Psoas muscle (tissue), 8 donors: Measurements from ENCODE around the gene OR6T1. TPM values are rescaled to one million over a fixed set of nuclear protein-coding genes. Genes with fewer than 3 reads are reported as not detected.

Experiments
- ATAC-seq, 4 donors: fragments of 200-7000 bp; cut with Tn5 transposase; one replicate each; pipeline ENCODE4 v1.9.1; 2020; ENCODE audit warnings: moderate library complexity in 3 of 4, mild to moderate bottlenecking in 2 of 4
- DNase-seq, 2 donors: peaks; one replicate each; pipeline ENCODE4 v3.0.0-alpha.2; 2020
- H3K27ac ChIP-seq: fragments of 200-600 bp; one replicate; pipeline ENCODE4 v1.8.0; 2022
- H3K27me3 ChIP-seq, 3 donors: fragments of 200-600 bp in 1 of 3; one replicate each; pipeline versions ENCODE4 v1.6.1 to v1.8.0; 2013 to 2022; ENCODE audit warnings: low read length in 2 of 3, mild to moderate bottlenecking in 2 of 3, moderate library complexity in 1 of 3; ENCODE audit not compliant: insufficient read depth in 3 of 3
- H3K36me3 ChIP-seq, 2 donors: fragments of 200-600 bp in 1 of 2; one replicate each; pipeline versions ENCODE4 v1.6.1 to v1.8.0; 2013 to 2022; ENCODE audit warnings: low read depth in 1 of 2, mild to moderate bottlenecking in 1 of 2, moderate library complexity in 1 of 2; ENCODE audit not compliant: insufficient read depth in 1 of 2
- H3K4me1 ChIP-seq: fragments of 200-600 bp; one replicate; pipeline ENCODE4 v1.8.0; 2022
- H3K4me3 ChIP-seq: fragments of 200-600 bp; one replicate; pipeline ENCODE4 v1.8.0; 2022; ENCODE audit warnings: mild to moderate bottlenecking
- H3K9me3 ChIP-seq: fragments of 200-600 bp; one replicate; pipeline ENCODE4 v1.8.0; 2022
- CTCF ChIP-seq: fragments of 200-600 bp; IDR thresholded peaks from one replicate; pipeline ENCODE4 v1.8.0; 2022; ENCODE audit warnings: antibody characterized with exemption
- whole genome bisulfite sequencing, 3 donors: extraction: QIAGEN DNeasy Blood & Tissue Kit; methylation state at CpG; one replicate each; pipeline versions ENCODE4 v1.1.6 to v1.1.7; 2013; 5-methylcytosine and 5-hydroxymethylcytosine counted together
- intact Hi-C, 2 donors: fragments of 100-400 bp; cut with DNase I; formaldehyde crosslinking; loops; one replicate each; pipeline versions ENCODE4 v1.11.0 to v1.14.2; 2022
- polyA plus RNA-seq, 3 donors: library from polyadenylated mRNA; stranded (reverse); fragments of 200-250 nt; gene quantifications; one replicate each; pipeline ENCODE4 v1.2.3, GENCODE V29; 2013
- total RNA-seq, 4 donors: library from RNA; stranded (reverse); fragmentation: NEBNext Ultra II Directional in 2 of 4; extraction: Animal tissue kit (Norgen Biotek cat#: 25700) in 2 of 4; gene quantifications; one replicate each; pipeline versions ENCODE4 v1.2.1 to v1.2.4, GENCODE V29; 2021 to 2023
- donor health status: healthy with polysubstance abuse.
- donor health status: DM: no; HTN: no; CAD: no; lungs with moderate emphysema.
- donor health status: Bipolar disorder and iron deficiency.
- donor health status: healthy.
- donor health status: DM: yes; HTN: yes; CAD: no.
- donor health status: DM: no; HTN: no; CAD: no.
- donor health status: DM: no; HTN: no; CAD: no.
- donor health status: DM: yes; HTN: yes; CAD: no.

Gene OR6T1
- total and polyA plus RNA-seq, 7 donors = not detected

DNA sequence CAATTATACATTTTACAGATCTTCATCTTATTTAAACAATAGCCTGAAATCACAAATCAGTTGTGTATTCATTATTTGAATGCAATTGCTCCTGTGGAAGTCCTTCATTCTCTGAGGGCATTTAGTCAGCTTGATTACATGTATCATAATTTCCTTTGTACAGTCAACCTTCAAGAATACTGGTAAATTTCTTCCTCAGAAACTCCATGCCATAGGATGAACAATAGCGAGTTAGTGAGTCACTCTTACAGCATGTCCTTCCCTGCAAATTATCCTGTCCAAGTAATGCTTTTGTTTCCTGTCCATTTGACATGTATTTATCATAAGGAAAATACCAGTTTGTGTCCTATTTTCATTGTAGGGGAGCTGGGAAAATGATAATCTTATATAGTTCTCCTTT lies 30.2 kb upstream of the OR6T1 start:
- Histone ChIP-seq H3K36me3 (no peaks in the 10 kb centered on the region), H3K9me3 (no peaks in the 10 kb centered on the region), H3K4me3 (no peak overlapping the region), H3K27me3 (no peaks in the 10 kb centered on the region), H3K4me1 (no peaks in the 10 kb centered on the region), H3K27ac (no peak overlapping the region)
- ATAC-seq = no peak
- DNase-seq = no peak
- TF ChIP-seq CTCF = no peak
- 55 to 78% (median 65%) methylated on average over 1 of the region's 1 CpG for WGBS, 3 donors
- intact Hi-C loops = no loop called here

- H3K4me3 ChIP-seq = no peak overlapping the region
- H3K9me3 ChIP-seq = peaks cover 11% of the 10 kb centered on the region
- ATAC-seq (no peak), DNase-seq (no peak)
- H3K27me3 ChIP-seq = no peaks in the 10 kb centered on the region
- H3K27ac ChIP-seq = no peak overlapping the region
- no peak for TF ChIP-seq CTCF
- H3K4me1 ChIP-seq = no peaks in the 10 kb centered on the region
- H3K36me3 ChIP-seq = no peaks in the 10 kb centered on the region
- intact Hi-C loops = no loop called here
Measured at GRCh38 chr11:123956752-123957151, 13.1 kb upstream of the OR6T1 start.

- no peak overlapping the region for H3K4me3 ChIP-seq
- no peak for DNase-seq
- ATAC-seq = no peak
- no peaks in the 10 kb centered on the region for H3K9me3 ChIP-seq
- intact Hi-C loops = no loop called here
- WGBS, 3 donors = 76 to 100% (median 82%) methylated on average over 1 of the region's 1 CpG
- H3K36me3 ChIP-seq = no peaks in the 10 kb centered on the region
- H3K27me3 ChIP-seq = no peaks in the 10 kb centered on the region
- no peak overlapping the region for H3K27ac ChIP-seq
- H3K4me1 ChIP-seq = no peaks in the 10 kb centered on the region
- no peak for TF ChIP-seq CTCF
Measured at GRCh38 chr11:123945132-123945531, 1.5 kb upstream of the OR6T1 start.

- H3K36me3 ChIP-seq = no peaks in the 10 kb centered on the region
- 85 to 90% (median 86%) methylated on average over 4 of the region's 4 CpGs for WGBS, 3 donors
- no peak overlapping the region for H3K27ac ChIP-seq
- H3K4me3 ChIP-seq = no peak overlapping the region
- DNase-seq (no peak), ATAC-seq (no peak)
- intact Hi-C loops = no loop called here
- TF ChIP-seq CTCF = no peak
- H3K4me1 ChIP-seq = no peaks in the 10 kb centered on the region
- H3K27me3 ChIP-seq = no peaks in the 10 kb centered on the region
- no peaks in the 10 kb centered on the region for H3K9me3 ChIP-seq
Measured at GRCh38 chr11:123942413-123942812, 1.2 kb downstream of the OR6T1 start.

DNA sequence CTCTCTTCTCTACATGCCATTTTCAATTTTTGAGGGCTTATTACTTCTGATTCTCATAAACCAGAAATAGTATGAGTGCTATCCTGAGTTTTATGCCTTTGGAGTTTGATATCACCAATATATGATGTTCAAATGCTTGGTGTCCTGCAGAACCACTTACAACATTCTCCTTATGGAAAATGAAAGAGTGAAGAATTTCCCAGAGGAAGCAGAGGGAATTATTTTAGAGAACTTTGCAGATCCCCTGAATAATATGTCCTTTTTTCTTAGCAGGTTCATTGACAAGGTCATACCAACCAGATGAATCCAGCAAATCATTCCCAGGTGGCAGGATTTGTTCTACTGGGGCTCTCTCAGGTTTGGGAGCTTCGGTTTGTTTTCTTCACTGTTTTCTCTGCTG lies 4.3 kb downstream of the OR6T1 start, which contains the start of gene OR4D5:
Gene OR4D5, plus strand, starts transcription at position 301 of the 400 bp plus-strand sequence. Its CDS starts 0 bp downstream, at position 301.
- Histone ChIP-seq H3K9me3 (no peaks in the 10 kb centered on the region), H3K27ac (no peak within 1 kb of the TSS), H3K36me3 (no peaks in the 10 kb centered on the region), H3K4me3 (no peak within 1 kb of the TSS), H3K27me3 (no peaks in the 10 kb centered on the region), H3K4me1 (no peaks in the 10 kb centered on the region)
- intact Hi-C loops = no loop called here
- ATAC-seq = no peak
- DNase-seq = no peak
- 67 to 80% (median 76%) methylated on average over 1 of the region's 1 CpG for WGBS, 3 donors
- no peak for TF ChIP-seq CTCF
